Peyer's patch (tissue), 4 donors: ENCODE data around the gene CDKN3.

Experiments used
- CTCF ChIP-seq, 6 experiments: fragments of 450-650 bp in 4 of 6; fragments of 200-600 bp in 2 of 6; sonication (generic) in 1 of 6; IDR thresholded peaks; one replicate each; pipeline ENCODE4 v1.5.1; 2017 to 2019; ENCODE audit warnings: antibody characterized with exemption in 6 of 6, mild to moderate bottlenecking in 3 of 6, moderate library complexity in 1 of 6
- POLR2A ChIP-seq, 2 donors: fragments of 450-650 bp; IDR thresholded peaks; one replicate each; pipeline ENCODE4 v1.5.1; 2017; ENCODE audit warnings: antibody characterized with exemption in 2 of 2, mild to moderate bottlenecking in 2 of 2, moderate library complexity in 2 of 2

GRCh38 chr14:54451121-54451601 is 54.4 kb downstream of the CDKN3 start:
- TF ChIP-seq POLR2A (IDR thresholded peaks at IDR 0.05) (no peak), CTCF (IDR thresholded peaks at IDR 0.05) (no peak)
